PFSK-1 (cell line): ENCODE measurements around the gene RBM20.

Experiments used
- FOXP2 ChIP-seq: optimal IDR thresholded peaks from 2 replicates; pipeline ENCODE3; 2011; ENCODE audit warnings: borderline replicate concordance, control low read depth, inconsistent platforms; ENCODE audit not compliant: insufficient read depth; ENCODE audit errors: extremely low read length, extremely low read depth
- POLR2AphosphoS5 ChIP-seq: IDR thresholded peaks from 2 replicates; pipeline ENCODE4 v1.6.1; 2012; ENCODE audit warnings: low read depth, mild to moderate bottlenecking, control low read depth, low read length, moderate library complexity
- REST ChIP-seq, 2 experiments: IDR thresholded peaks; 2 replicates each; pipeline versions ENCODE4 v1.6.1 to v1.8.0; 2011 to 2012; ENCODE audit warnings: low read depth in 2 of 2, low read length in 2 of 2, control low read depth in 1 of 2, inconsistent platforms in 1 of 2, mild to moderate bottlenecking in 1 of 2, moderate library complexity in 1 of 2; ENCODE audit not compliant: insufficient read depth in 1 of 2
- SIN3A ChIP-seq: IDR thresholded peaks from 2 replicates; pipeline ENCODE4 v1.6.1; 2012; ENCODE audit warnings: mild to moderate bottlenecking, low read length, moderate library complexity, borderline replicate concordance; ENCODE audit not compliant: insufficient read depth
- TAF1 ChIP-seq: IDR thresholded peaks from 2 replicates; pipeline ENCODE4 v1.6.1; 2012; ENCODE audit warnings: low read length, control low read depth, borderline replicate concordance; ENCODE audit not compliant: insufficient read depth

RBM20 gene

DNA sequence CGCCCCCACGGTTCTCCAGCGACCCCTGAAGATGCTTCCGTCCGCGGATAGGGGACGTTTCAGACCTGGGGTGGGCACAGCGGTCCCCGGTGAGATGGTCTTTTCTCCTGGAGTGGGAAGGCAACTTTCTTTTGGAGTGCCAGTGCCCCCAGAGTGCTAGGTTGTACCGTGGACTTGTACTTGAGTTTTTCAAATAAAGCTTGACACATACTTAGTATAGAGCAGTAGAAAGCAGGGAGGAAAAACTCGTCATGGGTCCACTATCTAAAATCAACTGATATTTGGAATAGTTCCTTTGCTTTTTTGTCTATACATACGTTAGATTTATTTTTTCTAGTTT, 28.4 kb downstream of the RBM20 start:
- TF ChIP-seq REST (IDR thresholded peaks at IDR 0.05; ENCODE audit: insufficient read depth in 1 of 2, low read depth in 2 of 2, low read length in 2 of 2) (no peak), TAF1 (no peak), FOXP2 (no peak), POLR2AphosphoS5 (no peak), SIN3A (no peak)

- TF ChIP-seq TAF1 (no peak), SIN3A (no peak), FOXP2 (no peak), REST (IDR thresholded peaks at IDR 0.05; ENCODE audit: insufficient read depth in 1 of 2, low read depth in 2 of 2, low read length in 2 of 2) (no peak), POLR2AphosphoS5 (no peak)
These were observed 31.9 kb downstream of the RBM20 start for GRCh38 chr10:110676016-110676415.

DNA sequence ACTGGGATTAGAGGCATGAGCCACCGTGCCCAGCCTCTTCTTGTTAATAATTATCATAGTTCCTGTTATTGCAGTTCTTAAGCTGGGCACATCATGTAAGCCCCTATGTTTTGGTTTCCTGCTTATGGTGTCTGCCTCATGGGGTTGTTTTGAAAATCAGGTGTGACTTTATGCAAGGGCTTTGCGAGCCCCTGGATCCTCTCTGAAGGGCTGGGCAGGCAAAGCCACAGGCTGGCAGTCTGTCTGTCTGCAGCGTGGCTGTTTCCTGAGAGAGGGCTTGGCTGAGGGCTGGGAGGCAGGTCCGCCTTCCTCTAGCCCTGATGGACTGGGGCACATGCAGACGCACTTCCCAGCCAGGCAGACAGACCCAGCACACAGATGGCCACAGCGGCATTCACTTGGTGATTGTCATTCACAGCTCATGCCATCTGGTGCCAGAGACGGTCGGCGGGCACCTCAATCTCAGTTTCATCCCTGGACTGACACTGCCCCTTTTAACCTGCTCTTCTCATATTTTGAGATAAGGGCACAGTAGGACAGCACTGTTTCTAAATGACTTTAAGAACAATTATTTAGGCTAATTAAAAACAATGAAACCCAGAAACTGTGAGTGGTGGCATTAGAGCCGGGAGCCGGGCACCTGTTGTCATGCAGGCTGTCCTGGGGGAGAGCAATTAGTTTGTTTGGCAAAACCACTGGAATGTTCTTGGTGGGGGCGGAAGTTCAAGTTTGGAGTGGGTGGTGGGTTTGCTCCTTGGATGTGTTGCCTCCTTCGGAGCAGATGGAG, 35.5 kb downstream of the RBM20 start:
- TF ChIP-seq SIN3A = no peak
- TF ChIP-seq TAF1 = no peak
- no peak for TF ChIP-seq POLR2AphosphoS5
- no peak for TF ChIP-seq REST (IDR thresholded peaks at IDR 0.05; ENCODE audit: insufficient read depth in 1 of 2, low read depth in 2 of 2, low read length in 2 of 2)
- no peak for TF ChIP-seq FOXP2

DNA sequence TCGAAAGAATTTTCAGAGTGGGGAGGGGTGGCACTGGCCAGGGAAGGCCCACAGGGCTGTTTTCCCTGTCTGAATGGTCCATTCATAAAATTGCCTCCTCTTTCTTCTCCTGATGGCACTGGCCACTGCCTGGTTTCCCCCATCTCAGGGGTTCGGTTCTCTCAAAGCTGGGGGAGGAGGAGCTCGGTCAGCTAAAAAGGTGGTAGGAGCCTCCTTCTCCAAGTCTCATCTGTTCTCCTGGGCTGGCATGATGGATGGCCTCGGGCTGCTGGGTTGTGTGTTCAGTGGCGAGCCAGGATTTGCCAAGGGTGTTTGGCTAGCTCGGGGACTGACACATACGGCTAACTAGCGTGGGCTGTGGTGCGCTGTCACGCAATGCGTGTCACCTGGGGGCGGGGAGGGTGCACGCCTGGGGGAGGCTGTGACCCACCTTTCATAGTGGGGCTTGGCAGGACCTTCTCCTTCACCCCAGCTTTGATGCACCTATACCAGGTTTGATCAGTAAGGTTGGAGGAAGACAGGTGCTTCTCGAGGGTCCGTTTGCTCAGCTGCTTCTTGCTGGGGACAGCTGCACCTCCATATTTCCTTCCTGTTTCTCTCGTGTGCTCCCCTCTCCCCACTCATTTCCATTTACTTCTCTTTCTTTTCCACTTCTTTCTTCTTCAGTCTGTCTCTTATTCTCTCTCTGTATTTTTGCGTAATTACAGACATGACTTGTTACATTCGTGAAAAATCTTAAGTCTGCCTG, 36.3 kb downstream of the RBM20 start:
- TF ChIP-seq POLR2AphosphoS5 (no peak), REST (IDR thresholded peaks at IDR 0.05; ENCODE audit: insufficient read depth in 1 of 2, low read depth in 2 of 2, low read length in 2 of 2) (no peak), FOXP2 (no peak), SIN3A (no peak), TAF1 (no peak)
